IMR-90 (cell line): ENCODE results near the gene SOX6. TPM values are rescaled to one million over a fixed set of nuclear protein-coding genes. Genes with fewer than 3 reads are reported as not detected.

Experiments
- ATAC-seq: fragments of 200-7000 bp; cut with Tn5 transposase; 2 replicates; pipeline ENCODE4 v1.9.1; 2020; ENCODE audit warnings: low read depth, mild to moderate bottlenecking, moderate library complexity
- BruUV-seq: library from RNA; stranded (reverse); fragments of 400-500 nt; replicated peaks from 2 replicates; lab custom pipeline; 2021; lab: Mats Ljungman, UMichigan
- CTCF ChIA-PET: fragments of 300-600 bp; formaldehyde crosslinking; extraction: SDS; loops from one replicate; lab custom pipeline; 2021; ENCODE audit warnings: antibody characterized with exemption; lab: Yijun Ruan, JAX
- POLR2A ChIA-PET: fragments of 300-600 bp; sonication (Branson Sonifier 250); formaldehyde crosslinking; loops from one replicate; lab custom pipeline; 2022; ENCODE audit warnings: antibody characterized with exemption; ENCODE audit not compliant: unreplicated experiment; lab: Charles Lee
- DNase-seq: peaks from one replicate; pipeline ENCODE4 v3.0.0; 2013
- H2AFZ ChIP-seq: replicated peaks from 2 replicates; pipeline ENCODE3; 2013; ENCODE audit warnings: low read length, mild to moderate bottlenecking; ENCODE audit not compliant: poor library complexity
- H2AK5ac ChIP-seq: 2 replicates; pipeline ENCODE4 v1.6.1; 2013; ENCODE audit warnings: low read depth, low read length, inconsistent platforms
- H2AK9ac ChIP-seq: replicated peaks from 2 replicates; pipeline ENCODE3; 2013; ENCODE audit warnings: mild to moderate bottlenecking, low read depth, low read length, moderate library complexity; ENCODE audit not compliant: poor library complexity
- H2BK120ac ChIP-seq: 2 replicates; pipeline ENCODE4 v1.6.1; 2013; ENCODE audit warnings: low read depth, low read length, inconsistent platforms
- H2BK15ac ChIP-seq: 3 replicates; pipeline ENCODE4 v1.6.1; 2013; ENCODE audit warnings: low read depth, low read length, inconsistent platforms
- H2BK20ac ChIP-seq: 2 replicates; pipeline ENCODE4 v1.6.1; 2013; ENCODE audit warnings: low read depth, mild to moderate bottlenecking, inconsistent platforms, low read length, moderate library complexity
- H2BK5ac ChIP-seq: 2 replicates; pipeline ENCODE4 v1.6.1; 2013; ENCODE audit warnings: mild to moderate bottlenecking, low read depth, low read length, inconsistent platforms; ENCODE audit not compliant: poor library complexity, severe bottlenecking
- H3K14ac ChIP-seq: replicated peaks from 2 replicates; pipeline ENCODE4 v1.6.1; 2013; ENCODE audit warnings: low read depth, low read length, inconsistent platforms
- H3K18ac ChIP-seq: 2 replicates; pipeline ENCODE4 v1.6.1; 2013; ENCODE audit warnings: low read depth, low read length, control low read depth
- H3K23ac ChIP-seq: 2 replicates; pipeline ENCODE4 v1.6.1; 2013; ENCODE audit warnings: low read depth, low read length, inconsistent platforms
- H3K27ac ChIP-seq: 2 replicates; pipeline ENCODE4 v1.5.1; 2013; ENCODE audit warnings: mild to moderate bottlenecking, control low read depth, low read length; ENCODE audit not compliant: insufficient read depth
- H3K27me3 ChIP-seq: 2 replicates; pipeline ENCODE4 v1.6.1; 2013; ENCODE audit warnings: low read length; ENCODE audit not compliant: control insufficient read depth, insufficient read depth
- H3K36me3 ChIP-seq: 2 replicates; pipeline ENCODE4 v1.6.1; 2013; ENCODE audit warnings: low read length, mixed read lengths; ENCODE audit not compliant: control insufficient read depth, insufficient read depth
- H3K4ac ChIP-seq: 2 replicates; pipeline ENCODE4 v1.6.1; 2013; ENCODE audit warnings: low read depth, low read length, inconsistent platforms
- H3K4me1 ChIP-seq: 2 replicates; pipeline ENCODE4 v1.6.1; 2013; ENCODE audit warnings: low read length, mixed read lengths; ENCODE audit not compliant: control insufficient read depth, insufficient read depth
- H3K4me2 ChIP-seq: 2 replicates; pipeline ENCODE4 v1.6.1; 2013; ENCODE audit warnings: low read depth, mild to moderate bottlenecking, control low read depth, low read length, moderate library complexity
- H3K4me3 ChIP-seq: 2 replicates; pipeline ENCODE4 v1.5.1; 2013; ENCODE audit warnings: low read depth, mild to moderate bottlenecking, control low read depth, low read length, moderate library complexity; ENCODE audit not compliant: insufficient read depth
- H3K56ac ChIP-seq: 2 replicates; pipeline ENCODE4 v1.6.1; 2013; ENCODE audit warnings: low read length, inconsistent platforms; ENCODE audit not compliant: insufficient read depth; ENCODE audit errors: extremely low read depth
- H3K79me1 ChIP-seq, 2 experiments: 2 replicates each; pipeline ENCODE4 v1.6.1; 2013; ENCODE audit warnings: low read length in 2 of 2, inconsistent platforms in 1 of 2, low read depth in 1 of 2
- H3K9ac ChIP-seq: 2 replicates; pipeline ENCODE4 v1.6.1; 2013; ENCODE audit warnings: low read depth, low read length, control low read depth
- H3K9me1 ChIP-seq: 2 replicates; pipeline ENCODE4 v1.6.1; 2013; ENCODE audit warnings: low read length, inconsistent platforms; ENCODE audit not compliant: insufficient read depth
- H3K9me3 ChIP-seq: 2 replicates; pipeline ENCODE4 v1.6.1; 2013; ENCODE audit warnings: low read length; ENCODE audit not compliant: control insufficient read depth, insufficient read depth
- H4K20me1 ChIP-seq: 2 replicates; pipeline ENCODE4 v1.6.1; 2013; ENCODE audit warnings: low read length, inconsistent platforms; ENCODE audit not compliant: insufficient read depth
- H4K5ac ChIP-seq: 2 replicates; pipeline ENCODE4 v1.6.1; 2013; ENCODE audit warnings: mild to moderate bottlenecking, low read depth, low read length, control low read depth
- H4K8ac ChIP-seq, 2 experiments: 2 replicates each; pipeline ENCODE4 v1.6.1; 2013; ENCODE audit warnings: low read depth in 2 of 2, low read length in 2 of 2, control low read depth in 1 of 2, inconsistent platforms in 1 of 2
- H4K91ac ChIP-seq: 2 replicates; pipeline ENCODE4 v1.6.1; 2013; ENCODE audit warnings: low read depth, low read length, inconsistent platforms; ENCODE audit not compliant: insufficient read depth
- CEBPB ChIP-seq: IDR thresholded peaks from 2 replicates; pipeline ENCODE4 v1.6.1; 2012; ENCODE audit warnings: low read depth, low read length, improper control_type of control experiment
- CHD1 ChIP-seq: IDR thresholded peaks from 2 replicates; pipeline ENCODE4 v1.6.1; 2012; ENCODE audit warnings: low read depth, low read length, improper control_type of control experiment
- ELK1 ChIP-seq: fragments of 150-350 bp; IDR thresholded peaks from 2 replicates; pipeline ENCODE4 v1.6.1; 2016; ENCODE audit warnings: low read depth, mild to moderate bottlenecking, low read length, moderate library complexity, borderline replicate concordance
- MAFK ChIP-seq: IDR thresholded peaks from 2 replicates; pipeline ENCODE4 v1.6.1; 2012; ENCODE audit warnings: low read depth, low read length, improper control_type of control experiment
- MAZ ChIP-seq: IDR thresholded peaks from 2 replicates; pipeline ENCODE4 v1.6.1; 2012; ENCODE audit warnings: low read depth, mild to moderate bottlenecking, low read length, improper control_type of control experiment, moderate library complexity, borderline replicate concordance
- MXI1 ChIP-seq: IDR thresholded peaks from 2 replicates; pipeline ENCODE4 v1.6.1; 2012; ENCODE audit warnings: low read depth, mild to moderate bottlenecking, low read length, moderate library complexity, borderline replicate concordance
- POLR2A ChIP-seq: IDR thresholded peaks from 2 replicates; pipeline ENCODE4 v1.6.1; 2012; ENCODE audit warnings: mild to moderate bottlenecking, low read depth, low read length
- RAD21 ChIP-seq: IDR thresholded peaks from 2 replicates; pipeline ENCODE4 v1.6.1; 2012; ENCODE audit warnings: low read length, improper control_type of control experiment
- RFX5 ChIP-seq: IDR thresholded peaks from 2 replicates; pipeline ENCODE4 v1.8.0; 2012; ENCODE audit warnings: low read depth, mild to moderate bottlenecking, low read length, moderate library complexity
- SMC3 ChIP-seq: fragments of 150-350 bp; IDR thresholded peaks from 2 replicates; pipeline ENCODE4 v1.6.1; 2016; ENCODE audit warnings: low read depth, mild to moderate bottlenecking, antibody characterized with exemption, low read length, moderate library complexity
- USF2 ChIP-seq: fragments of 150-350 bp; IDR thresholded peaks from 2 replicates; pipeline ENCODE4 v1.6.1; 2017; ENCODE audit warnings: mild to moderate bottlenecking, antibody characterized with exemption, low read length, low read depth
- dilution Hi-C: fragments of 300-500 bp; cut with HindIII; formaldehyde crosslinking; loops from one replicate; pipeline ENCODE4 v1.14.3; 2018; ENCODE audit warnings: low sequenced_read_pairs; ENCODE audit not compliant: unreplicated experiment
- in situ Hi-C: fragments of 300-500 bp; cut with MboI; formaldehyde crosslinking; loops from 3 replicates; pipeline ENCODE4 v1.14.3; 2019; ENCODE audit warnings: low sequenced_read_pairs, inconsistent platforms, mixed read lengths
- intact Hi-C: fragments of 100-400 bp; cut with micrococcal nuclease; formaldehyde crosslinking; loops from 2 replicates; pipeline ENCODE4 v1.10.0; 2022
- polyA plus RNA-seq, 3 experiments: library from polyadenylated mRNA; depleted of rRNA; stranded (reverse); fragments of >200 nt; gene quantifications; 2 replicates each; pipeline ENCODE4 v1.2.3, GENCODE V29; 2012; ENCODE audit warnings: low replicate concordance in 1 of 3
- total RNA-seq: library from RNA; depleted of rRNA; stranded (reverse); fragments of >200 nt; gene quantifications from 2 replicates; pipeline ENCODE4 v1.2.3, GENCODE V29; 2012
- TF ChIP-seq, protein P1 (sequence below): conservative IDR thresholded peaks from 2 replicates; pipeline ENCODE4 v1.5.1; 2012; ENCODE audit warnings: mild to moderate bottlenecking, low read depth, low read length, improper control_type of control experiment

SOX6 gene
- total and polyA plus RNA-seq, 2 of the 4 experiments (the other 2 are of a cell fraction), result 1.7 to 7.7 TPM

DNA sequence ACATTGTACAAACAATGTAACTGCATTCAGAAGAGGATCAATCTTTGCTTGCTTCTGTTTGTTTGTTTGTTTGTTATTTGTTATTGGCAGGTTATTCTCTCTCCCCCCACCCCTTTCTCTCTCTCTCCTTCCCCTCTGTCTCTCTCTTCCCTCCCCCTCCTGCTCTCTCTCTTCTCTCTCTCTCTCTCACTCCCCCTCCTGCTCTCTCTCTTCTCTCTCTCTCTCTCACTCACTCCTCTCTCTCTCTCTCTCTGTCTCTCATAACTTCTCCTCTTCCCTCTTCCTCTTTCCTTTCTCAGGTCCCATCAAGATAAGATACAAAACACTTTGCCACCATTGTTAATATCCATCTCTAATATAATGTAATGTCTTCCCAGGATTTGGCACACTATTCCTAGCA is 236.3 kb downstream of the SOX6 start:
- Histone ChIP-seq H2AFZ (no peak overlapping the region), H3K23ac (no peak overlapping the region), H2BK20ac (no peak overlapping the region), H3K4me1 (no peaks in the 10 kb centered on the region), H3K56ac (no peak overlapping the region), H3K4me2 (no peak overlapping the region), H2AK5ac (no peak overlapping the region), H3K79me1 (no peaks in the 10 kb centered on the region), H3K9ac (no peak overlapping the region), H2BK5ac (no peak overlapping the region), H4K5ac (no peak overlapping the region), H3K36me3 (no peaks in the 10 kb centered on the region), H3K9me3 (no peaks in the 10 kb centered on the region), H3K4ac (no peak overlapping the region), H3K18ac (no peak overlapping the region), H4K20me1 (no peaks in the 10 kb centered on the region), H4K8ac (no peak overlapping the region), H2AK9ac (no peak overlapping the region), H3K4me3 (no peak overlapping the region), H3K9me1 (no peaks in the 10 kb centered on the region), H2BK15ac (no peak overlapping the region), H4K91ac (no peak overlapping the region), H3K27me3 (no peaks in the 10 kb centered on the region), H2BK120ac (no peak overlapping the region), H3K14ac (no peak overlapping the region), H3K27ac (no peak overlapping the region)
- intact Hi-C loops, result no loop called here
- TF ChIP-seq ELK1 (no peak), MAFK (no peak), POLR2A (no peak), CHD1 (no peak), SMC3 (no peak), USF2 (no peak), MXI1 (no peak), CEBPB (no peak), MAZ (no peak), RFX5 (no peak), RAD21 (no peak)
- TF ChIP-seq, protein P1, sequence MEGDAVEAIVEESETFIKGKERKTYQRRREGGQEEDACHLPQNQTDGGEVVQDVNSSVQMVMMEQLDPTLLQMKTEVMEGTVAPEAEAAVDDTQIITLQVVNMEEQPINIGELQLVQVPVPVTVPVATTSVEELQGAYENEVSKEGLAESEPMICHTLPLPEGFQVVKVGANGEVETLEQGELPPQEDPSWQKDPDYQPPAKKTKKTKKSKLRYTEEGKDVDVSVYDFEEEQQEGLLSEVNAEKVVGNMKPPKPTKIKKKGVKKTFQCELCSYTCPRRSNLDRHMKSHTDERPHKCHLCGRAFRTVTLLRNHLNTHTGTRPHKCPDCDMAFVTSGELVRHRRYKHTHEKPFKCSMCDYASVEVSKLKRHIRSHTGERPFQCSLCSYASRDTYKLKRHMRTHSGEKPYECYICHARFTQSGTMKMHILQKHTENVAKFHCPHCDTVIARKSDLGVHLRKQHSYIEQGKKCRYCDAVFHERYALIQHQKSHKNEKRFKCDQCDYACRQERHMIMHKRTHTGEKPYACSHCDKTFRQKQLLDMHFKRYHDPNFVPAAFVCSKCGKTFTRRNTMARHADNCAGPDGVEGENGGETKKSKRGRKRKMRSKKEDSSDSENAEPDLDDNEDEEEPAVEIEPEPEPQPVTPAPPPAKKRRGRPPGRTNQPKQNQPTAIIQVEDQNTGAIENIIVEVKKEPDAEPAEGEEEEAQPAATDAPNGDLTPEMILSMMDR, result no peak
- in situ Hi-C loops, result no loop called here
- CTCF ChIA-PET, result no interaction called here
- no TSS peak for BruUV-seq
- DNase-seq, result no peak
- ATAC-seq, result no peak
- dilution Hi-C loops, result no loop called here
- POLR2A ChIA-PET, result no interaction called here
